Calu3 (cell line): ENCODE measurements around the gene OR13J1. TPM values are rescaled to one million over a fixed set of nuclear protein-coding genes. Genes with fewer than 3 reads are reported as not detected.

Source experiments
- BruUV-seq: library from RNA; stranded (reverse); fragments of 400-500 nt; replicated peaks from 2 replicates; lab custom pipeline; 2021; lab: Mats Ljungman, UMichigan
- CTCF ChIA-PET: fragments of 300-600 bp; sonication (Branson Sonifier 250); formaldehyde crosslinking; loops from one replicate; lab custom pipeline; 2022; ENCODE audit warnings: antibody characterized with exemption; lab: Charles Lee
- DNase-seq: peaks from one replicate; pipeline ENCODE4 v3.0.0; 2022
- H3K27ac Mint-ChIP-seq: one replicate; pipeline ENCODE4 v1.8.0; 2022; ENCODE audit warnings: mixed read lengths; ENCODE audit not compliant: unreplicated experiment
- H3K27me3 Mint-ChIP-seq: one replicate; pipeline ENCODE4 v1.8.0; 2022; ENCODE audit warnings: mixed read lengths; ENCODE audit not compliant: unreplicated experiment
- H3K36me3 Mint-ChIP-seq: one replicate; pipeline ENCODE4 v1.8.0; 2022; ENCODE audit warnings: mild to moderate bottlenecking, moderate library complexity, mixed read lengths; ENCODE audit not compliant: insufficient read depth, unreplicated experiment
- H3K4me1 Mint-ChIP-seq: one replicate; pipeline ENCODE4 v1.8.0; 2022; ENCODE audit warnings: mild to moderate bottlenecking, low read depth, mixed read lengths; ENCODE audit not compliant: unreplicated experiment
- H3K4me3 Mint-ChIP-seq: one replicate; pipeline ENCODE4 v1.8.0; 2022; ENCODE audit warnings: mild to moderate bottlenecking, low read depth, moderate library complexity, mixed read lengths; ENCODE audit not compliant: unreplicated experiment
- H3K9me3 Mint-ChIP-seq: one replicate; pipeline ENCODE4 v1.8.0; 2022; ENCODE audit warnings: low read depth, mixed read lengths; ENCODE audit not compliant: unreplicated experiment
- CTCF ChIP-seq: fragments of 200-600 bp; IDR thresholded peaks from one replicate; pipeline ENCODE4 v1.8.0; 2022; ENCODE audit warnings: antibody characterized with exemption; ENCODE audit not compliant: unreplicated experiment
- intact Hi-C: fragments of 100-400 bp; cut with micrococcal nuclease; formaldehyde crosslinking; loops from one replicate; pipeline ENCODE4 v1.10.0; 2022; ENCODE audit not compliant: unreplicated experiment
- total RNA-seq: library from RNA; stranded (reverse); gene quantifications from 2 replicates; pipeline ENCODE4 v1.2.3, GENCODE V29; 2022

The OR13J1 gene
- total RNA-seq, 1 experiment from 2014 or later, result not detected

- CTCF ChIA-PET, result no interaction called here
- no peak overlapping the region for H3K27ac Mint-ChIP-seq
- intact Hi-C loops, result no loop called here
- H3K9me3 Mint-ChIP-seq, result no peaks in the 10 kb centered on the region
- H3K4me1 Mint-ChIP-seq, result no peaks in the 10 kb centered on the region
- H3K27me3 Mint-ChIP-seq, result peaks cover 55% of the 10 kb centered on the region
- H3K36me3 Mint-ChIP-seq, result peaks cover 4% of the 10 kb centered on the region
- no peak for TF ChIP-seq CTCF
- BruUV-seq, result no TSS peak
- no peak overlapping the region for H3K4me3 Mint-ChIP-seq
- no peak for DNase-seq
Observed at GRCh38 chr9:35863583-35863982, 6.6 kb downstream of the OR13J1 start.

GRCh38 chr9:35862328-35862727 lies 7.9 kb downstream of the OR13J1 start:
- no peak for DNase-seq
- TF ChIP-seq CTCF, result no peak
- H3K27ac Mint-ChIP-seq, result no peak overlapping the region
- H3K9me3 Mint-ChIP-seq, result no peaks in the 10 kb centered on the region
- H3K4me3 Mint-ChIP-seq, result no peak overlapping the region
- BruUV-seq, result no TSS peak
- H3K36me3 Mint-ChIP-seq, result peaks cover 4% of the 10 kb centered on the region
- H3K4me1 Mint-ChIP-seq, result no peaks in the 10 kb centered on the region
- intact Hi-C loops, result no loop called here
- CTCF ChIA-PET, result no interaction called here
- peaks cover 68% of the 10 kb centered on the region for H3K27me3 Mint-ChIP-seq

DNA sequence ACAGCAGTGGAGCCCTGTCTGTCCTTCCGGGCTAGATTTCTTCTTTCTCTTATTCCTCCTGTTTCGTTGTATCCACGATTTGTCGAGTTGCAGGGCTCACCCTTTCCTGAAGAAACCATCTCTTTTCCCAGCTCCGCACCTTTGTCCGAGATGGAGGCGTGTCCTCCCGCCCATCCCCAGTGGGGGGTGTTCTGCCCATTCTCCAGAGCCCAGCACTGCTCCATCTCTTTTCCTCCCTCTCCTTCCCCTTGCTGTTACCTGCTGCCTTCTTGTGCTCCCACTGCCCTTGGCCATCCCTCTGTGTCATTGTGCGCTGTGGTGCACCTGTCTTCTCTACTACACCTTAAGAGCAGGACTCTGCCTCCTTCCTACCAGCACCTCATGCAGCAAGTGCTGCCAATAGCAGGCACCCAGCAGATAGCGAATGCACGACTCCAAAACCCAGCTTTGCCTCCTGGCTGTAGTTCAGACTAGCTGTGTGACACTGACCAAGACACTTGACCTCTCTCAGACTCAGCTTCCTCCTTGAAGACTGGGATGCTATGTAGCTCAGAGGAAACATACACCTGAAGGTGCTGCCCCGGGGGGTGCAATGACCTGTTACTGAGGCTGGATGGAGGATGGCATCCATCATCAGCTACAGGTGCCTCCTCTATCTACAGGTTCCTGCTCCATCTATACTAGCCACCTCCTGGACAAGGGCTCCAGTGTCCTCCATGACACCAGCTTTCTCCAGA lies 8.9 kb downstream of the OR13J1 start:
- TF ChIP-seq CTCF, result no peak
- Mint-ChIP-seq H3K27me3 (peaks cover 78% of the 10 kb centered on the region), H3K27ac (no peak overlapping the region), H3K4me1 (no peaks in the 10 kb centered on the region), H3K4me3 (no peak overlapping the region), H3K9me3 (no peaks in the 10 kb centered on the region), H3K36me3 (peaks cover 4% of the 10 kb centered on the region)
- CTCF ChIA-PET, result no interaction called here
- intact Hi-C loops, result no loop called here
- DNase-seq, result no peak
- BruUV-seq, result no TSS peak

DNA sequence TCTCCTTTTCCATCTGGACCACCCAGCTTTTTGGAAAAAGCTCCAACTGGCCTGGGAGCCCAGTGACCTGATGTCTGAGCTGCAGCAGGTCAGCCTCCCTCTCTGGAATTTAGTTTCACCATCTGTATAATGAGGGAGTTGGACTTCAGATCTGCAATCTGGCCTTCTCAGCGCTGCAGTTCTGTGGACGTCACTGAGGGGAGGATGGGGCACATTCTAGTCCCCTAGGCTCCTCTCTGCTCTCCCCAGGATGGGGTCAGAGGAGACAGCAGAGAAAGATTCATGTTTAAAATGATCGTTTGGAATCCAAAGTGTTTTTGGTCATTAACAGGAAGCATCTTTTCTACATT lies 10.2 kb downstream of the OR13J1 start:
- Mint-ChIP-seq H3K4me1 (no peaks in the 10 kb centered on the region), H3K9me3 (no peaks in the 10 kb centered on the region), H3K27ac (no peak overlapping the region), H3K4me3 (no peak overlapping the region), H3K27me3 (peaks cover 91% of the 10 kb centered on the region), H3K36me3 (peaks cover 4% of the 10 kb centered on the region)
- DNase-seq, result no peak
- intact Hi-C loops, result no loop called here
- CTCF ChIA-PET, result interaction anchor here (1.0 kb wide), 1 partner anchor 34 kb away, joined by 3 read pairs; no protein-coding TSS in a partner anchor
- BruUV-seq, result no TSS peak
- TF ChIP-seq CTCF, result no peak
